Esophagus squamous epithelium (tissue), 4 donors: ENCODE results near the gene OS9.

Source experiments
- POLR2A ChIP-seq, 4 donors: fragments of 450-650 bp; IDR thresholded peaks; one replicate each; pipeline ENCODE4 v1.6.1; 2017; ENCODE audit warnings: antibody characterized with exemption in 4 of 4, mild to moderate bottlenecking in 4 of 4, moderate library complexity in 3 of 4
- TF ChIP-seq, protein P1 (sequence below), 6 experiments: fragments of 450-650 bp in 4 of 6; fragments of 200-600 bp in 2 of 6; sonication (generic) in 2 of 6; IDR thresholded peaks; one replicate each; pipeline ENCODE4 v1.5.1; 2016 to 2019; ENCODE audit warnings: antibody characterized with exemption in 6 of 6, mild to moderate bottlenecking in 4 of 6, moderate library complexity in 4 of 6

DNA sequence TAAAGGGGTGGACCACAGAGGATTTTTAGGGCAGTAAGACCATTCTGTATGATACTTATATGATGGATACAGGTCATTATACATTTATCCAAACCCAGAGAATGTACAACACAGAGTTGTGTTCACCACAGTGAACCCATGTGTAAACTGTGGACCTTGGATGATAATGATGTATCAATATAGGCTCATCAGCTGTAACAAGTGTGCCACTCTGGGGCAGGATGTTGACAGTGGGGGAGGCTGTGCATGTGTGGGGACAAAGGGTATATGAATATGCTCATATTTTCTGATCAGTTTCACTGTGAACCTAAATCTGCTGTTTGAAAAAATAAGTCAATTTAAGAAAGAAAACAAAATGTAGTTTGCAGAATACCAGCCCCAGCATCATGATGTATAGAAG is 14.2 kb upstream of the OS9 start:
- TF ChIP-seq, protein P1, sequence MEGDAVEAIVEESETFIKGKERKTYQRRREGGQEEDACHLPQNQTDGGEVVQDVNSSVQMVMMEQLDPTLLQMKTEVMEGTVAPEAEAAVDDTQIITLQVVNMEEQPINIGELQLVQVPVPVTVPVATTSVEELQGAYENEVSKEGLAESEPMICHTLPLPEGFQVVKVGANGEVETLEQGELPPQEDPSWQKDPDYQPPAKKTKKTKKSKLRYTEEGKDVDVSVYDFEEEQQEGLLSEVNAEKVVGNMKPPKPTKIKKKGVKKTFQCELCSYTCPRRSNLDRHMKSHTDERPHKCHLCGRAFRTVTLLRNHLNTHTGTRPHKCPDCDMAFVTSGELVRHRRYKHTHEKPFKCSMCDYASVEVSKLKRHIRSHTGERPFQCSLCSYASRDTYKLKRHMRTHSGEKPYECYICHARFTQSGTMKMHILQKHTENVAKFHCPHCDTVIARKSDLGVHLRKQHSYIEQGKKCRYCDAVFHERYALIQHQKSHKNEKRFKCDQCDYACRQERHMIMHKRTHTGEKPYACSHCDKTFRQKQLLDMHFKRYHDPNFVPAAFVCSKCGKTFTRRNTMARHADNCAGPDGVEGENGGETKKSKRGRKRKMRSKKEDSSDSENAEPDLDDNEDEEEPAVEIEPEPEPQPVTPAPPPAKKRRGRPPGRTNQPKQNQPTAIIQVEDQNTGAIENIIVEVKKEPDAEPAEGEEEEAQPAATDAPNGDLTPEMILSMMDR (IDR thresholded peaks at IDR 0.05): no peak
- TF ChIP-seq POLR2A (IDR thresholded peaks at IDR 0.05): no peak
